ENCODE data around the gene PCK2. TPM values are rescaled to one million over a fixed set of nuclear protein-coding genes. Genes with fewer than 3 reads are reported as not detected.
A peak's percentile ranks its signal among the peaks of the same experiment; 100 is the strongest.

The PCK2 gene
- total and polyA plus RNA-seq, 2 of the 13 experiments (the other 11 are each of a cell fraction or from before 2014, with no cell fraction given), result 129 to 272 TPM

- ChIA-PET POLR2A (interaction anchor here (1.3 to 11.8 kb wide), 5 partner anchors 8 to 37 kb away, joined by 3 to 233 read pairs (median 22); partner anchors contain the start of genes DCAF11, EMC9, IRF9 and NRL), CTCF (ENCODE audit: low intra/inter-chr PET ratio, low total read pairs) (no interaction called here)
- H3K9ac ChIP-seq (ENCODE audit: insufficient read depth, low read depth, low read length), result no peak overlapping the region
- H3K79me2 ChIP-seq (ENCODE audit: insufficient read depth, low read length), result peaks cover 20% of the 10 kb centered on the region
- BruUV-seq (replicated peaks), result no TSS peak
- in situ Hi-C loops (cut with HindIII; ENCODE audit: extremely low pct_ligation_motif_present, low pct_unique_long_range_greater_than_20kb), result no loop called here
- no peaks in the 10 kb centered on the region for H3K9me3 ChIP-seq (ENCODE audit: low read length)
- intact Hi-C loops (cut with micrococcal nuclease; ENCODE audit: unreplicated experiment), result no loop called here
- ATAC-seq (no peak), DNase-seq (ENCODE audit: low spot score) (no peak), FAIRE-seq (no peak)
- no peak overlapping the region for H2AFZ ChIP-seq (ENCODE audit: low read length)
- H3K27me3 ChIP-seq (ENCODE audit: control insufficient read depth in 1 of 2, insufficient read depth in 2 of 2, low read length in 2 of 2), result no peaks in the 10 kb centered on the region; a peak in 1 of 5 replicates
- 96% methylated on average over 16 of the region's 16 CpGs for WGBS (ENCODE audit: low lambda C conversion rate)
- H4K20me1 ChIP-seq (ENCODE audit: insufficient read depth, low read length), result peaks cover 7% of the 10 kb centered on the region
- H3K4me2 ChIP-seq (ENCODE audit: low read depth, low read length), result no peak overlapping the region
- H3K27ac ChIP-seq (ENCODE audit: extremely low read length, insufficient read depth, low read length), result no peak overlapping the region
- H3K4me3 ChIP-seq (replicated peaks in 1 of 3; ENCODE audit: insufficient read depth in 1 of 3, low read depth in 2 of 3, low read length in 3 of 3), result no peak overlapping the region
- H3K36me3 ChIP-seq (replicated peaks in 1 of 2; ENCODE audit: control insufficient read depth in 1 of 2, insufficient read depth in 2 of 2, low read length in 2 of 2), result peaks cover 49 to 57% of the 10 kb centered on the region in 2 experiments
- peaks cover 20% of the 10 kb centered on the region for H3K4me1 ChIP-seq (ENCODE audit: insufficient read depth, low read length)
- no peak for TF ChIP-seq PHB2 (IDR thresholded peaks at IDR 0.05; ENCODE audit: partially characterized antibody)
- TF ChIP-seq JUND (CRISPR knock-in tag; IDR thresholded peaks at IDR 0.05), result no peak
- TF ChIP-seq ZFP62 (CRISPR knock-in tag; IDR thresholded peaks at IDR 0.05), result no peak
- TF ChIP-seq ZFP41 (CRISPR knock-in tag; IDR thresholded peaks at IDR 0.05; ENCODE audit: borderline replicate concordance), result no peak
- 0 out of 2 replicates have a peak, but pooled peaks have one; percentile 18 for TF ChIP-seq HIVEP1 (CRISPR knock-in tag; IDR thresholded peaks at IDR 0.05)
- no peak for TF ChIP-seq POLR2G (IDR thresholded peaks at IDR 0.05; ENCODE audit: low read depth, low read length)
- no peak for TF ChIP-seq REL (CRISPR knock-in tag; conservative IDR thresholded peaks at IDR 0.05)
- no peak for TF ChIP-seq ATF5 (CRISPR knock-in tag; IDR thresholded peaks at IDR 0.05; ENCODE audit: low read depth)
- no peak for TF ChIP-seq JARID2 (CRISPR knock-in tag; IDR thresholded peaks at IDR 0.05; ENCODE audit: insufficient replicate concordance)
- TF ChIP-seq ZBTB21 (CRISPR knock-in tag; IDR thresholded peaks at IDR 0.05), result no peak
- TF ChIP-seq, protein P1, sequence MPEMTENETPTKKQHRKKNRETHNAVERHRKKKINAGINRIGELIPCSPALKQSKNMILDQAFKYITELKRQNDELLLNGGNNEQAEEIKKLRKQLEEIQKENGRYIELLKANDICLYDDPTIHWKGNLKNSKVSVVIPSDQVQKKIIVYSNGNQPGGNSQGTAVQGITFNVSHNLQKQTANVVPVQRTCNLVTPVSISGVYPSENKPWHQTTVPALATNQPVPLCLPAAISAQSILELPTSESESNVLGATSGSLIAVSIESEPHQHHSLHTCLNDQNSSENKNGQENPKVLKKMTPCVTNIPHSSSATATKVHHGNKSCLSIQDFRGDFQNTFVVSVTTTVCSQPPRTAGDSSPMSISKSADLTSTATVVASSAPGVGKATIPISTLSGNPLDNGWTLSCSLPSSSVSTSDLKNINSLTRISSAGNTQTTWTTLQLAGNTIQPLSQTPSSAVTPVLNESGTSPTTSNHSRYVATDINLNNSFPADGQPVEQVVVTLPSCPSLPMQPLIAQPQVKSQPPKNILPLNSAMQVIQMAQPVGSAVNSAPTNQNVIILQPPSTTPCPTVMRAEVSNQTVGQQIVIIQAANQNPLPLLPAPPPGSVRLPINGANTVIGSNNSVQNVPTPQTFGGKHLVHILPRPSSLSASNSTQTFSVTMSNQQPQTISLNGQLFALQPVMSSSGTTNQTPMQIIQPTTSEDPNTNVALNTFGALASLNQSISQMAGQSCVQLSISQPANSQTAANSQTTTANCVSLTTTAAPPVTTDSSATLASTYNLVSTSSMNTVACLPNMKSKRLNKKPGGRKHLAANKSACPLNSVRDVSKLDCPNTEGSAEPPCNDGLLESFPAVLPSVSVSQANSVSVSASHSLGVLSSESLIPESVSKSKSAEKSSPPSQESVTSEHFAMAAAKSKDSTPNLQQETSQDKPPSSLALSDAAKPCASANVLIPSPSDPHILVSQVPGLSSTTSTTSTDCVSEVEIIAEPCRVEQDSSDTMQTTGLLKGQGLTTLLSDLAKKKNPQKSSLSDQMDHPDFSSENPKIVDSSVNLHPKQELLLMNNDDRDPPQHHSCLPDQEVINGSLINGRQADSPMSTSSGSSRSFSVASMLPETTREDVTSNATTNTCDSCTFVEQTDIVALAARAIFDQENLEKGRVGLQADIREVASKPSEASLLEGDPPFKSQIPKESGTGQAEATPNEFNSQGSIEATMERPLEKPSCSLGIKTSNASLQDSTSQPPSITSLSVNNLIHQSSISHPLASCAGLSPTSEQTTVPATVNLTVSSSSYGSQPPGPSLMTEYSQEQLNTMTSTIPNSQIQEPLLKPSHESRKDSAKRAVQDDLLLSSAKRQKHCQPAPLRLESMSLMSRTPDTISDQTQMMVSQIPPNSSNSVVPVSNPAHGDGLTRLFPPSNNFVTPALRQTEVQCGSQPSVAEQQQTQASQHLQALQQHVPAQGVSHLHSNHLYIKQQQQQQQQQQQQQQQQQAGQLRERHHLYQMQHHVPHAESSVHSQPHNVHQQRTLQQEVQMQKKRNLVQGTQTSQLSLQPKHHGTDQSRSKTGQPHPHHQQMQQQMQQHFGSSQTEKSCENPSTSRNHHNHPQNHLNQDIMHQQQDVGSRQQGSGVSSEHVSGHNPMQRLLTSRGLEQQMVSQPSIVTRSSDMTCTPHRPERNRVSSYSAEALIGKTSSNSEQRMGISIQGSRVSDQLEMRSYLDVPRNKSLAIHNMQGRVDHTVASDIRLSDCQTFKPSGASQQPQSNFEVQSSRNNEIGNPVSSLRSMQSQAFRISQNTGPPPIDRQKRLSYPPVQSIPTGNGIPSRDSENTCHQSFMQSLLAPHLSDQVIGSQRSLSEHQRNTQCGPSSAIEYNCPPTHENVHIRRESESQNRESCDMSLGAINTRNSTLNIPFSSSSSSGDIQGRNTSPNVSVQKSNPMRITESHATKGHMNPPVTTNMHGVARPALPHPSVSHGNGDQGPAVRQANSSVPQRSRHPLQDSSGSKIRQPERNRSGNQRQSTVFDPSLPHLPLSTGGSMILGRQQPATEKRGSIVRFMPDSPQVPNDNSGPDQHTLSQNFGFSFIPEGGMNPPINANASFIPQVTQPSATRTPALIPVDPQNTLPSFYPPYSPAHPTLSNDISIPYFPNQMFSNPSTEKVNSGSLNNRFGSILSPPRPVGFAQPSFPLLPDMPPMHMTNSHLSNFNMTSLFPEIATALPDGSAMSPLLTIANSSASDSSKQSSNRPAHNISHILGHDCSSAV (CRISPR knock-in tag; IDR thresholded peaks at IDR 0.05; ENCODE audit: borderline replicate concordance), result no peak
- TF ChIP-seq ZNF619 (CRISPR knock-in tag; IDR thresholded peaks at IDR 0.05), result no peak
- TF ChIP-seq ZNF17 (CRISPR knock-in tag; IDR thresholded peaks at IDR 0.05), result no peak
- TF ChIP-seq GTF3A (CRISPR knock-in tag; conservative IDR thresholded peaks at IDR 0.05), result no peak
- TF ChIP-seq ELK4 (CRISPR knock-in tag; IDR thresholded peaks at IDR 0.05; ENCODE audit: borderline replicate concordance), result no peak
These were observed 57.4 kb downstream of the PCK2 start for GRCh38 chr14:24151404-24152080.
